ENCODE results near the gene TP53BP2.

DNA sequence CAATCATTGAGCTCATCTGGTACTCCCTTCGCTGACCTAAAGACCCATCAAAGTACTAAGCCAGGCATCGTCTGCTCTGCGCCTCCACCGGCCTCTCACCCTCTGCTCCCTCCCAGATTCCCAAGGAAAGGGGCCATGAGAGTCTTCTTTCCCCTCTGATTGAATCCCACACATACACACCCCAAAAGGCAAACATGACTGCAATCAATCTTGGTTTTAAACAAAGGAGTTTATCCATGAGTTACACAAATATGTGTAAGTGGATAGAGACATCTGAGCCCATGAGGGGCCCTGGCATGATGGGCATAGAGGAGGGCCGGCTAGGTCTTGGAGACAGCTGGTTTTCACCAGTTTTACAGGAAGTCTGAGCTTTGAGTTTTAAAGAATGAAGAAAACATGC, 82.5 kb downstream of the TP53BP2 start:
- TF ChIP-seq, protein P1, sequence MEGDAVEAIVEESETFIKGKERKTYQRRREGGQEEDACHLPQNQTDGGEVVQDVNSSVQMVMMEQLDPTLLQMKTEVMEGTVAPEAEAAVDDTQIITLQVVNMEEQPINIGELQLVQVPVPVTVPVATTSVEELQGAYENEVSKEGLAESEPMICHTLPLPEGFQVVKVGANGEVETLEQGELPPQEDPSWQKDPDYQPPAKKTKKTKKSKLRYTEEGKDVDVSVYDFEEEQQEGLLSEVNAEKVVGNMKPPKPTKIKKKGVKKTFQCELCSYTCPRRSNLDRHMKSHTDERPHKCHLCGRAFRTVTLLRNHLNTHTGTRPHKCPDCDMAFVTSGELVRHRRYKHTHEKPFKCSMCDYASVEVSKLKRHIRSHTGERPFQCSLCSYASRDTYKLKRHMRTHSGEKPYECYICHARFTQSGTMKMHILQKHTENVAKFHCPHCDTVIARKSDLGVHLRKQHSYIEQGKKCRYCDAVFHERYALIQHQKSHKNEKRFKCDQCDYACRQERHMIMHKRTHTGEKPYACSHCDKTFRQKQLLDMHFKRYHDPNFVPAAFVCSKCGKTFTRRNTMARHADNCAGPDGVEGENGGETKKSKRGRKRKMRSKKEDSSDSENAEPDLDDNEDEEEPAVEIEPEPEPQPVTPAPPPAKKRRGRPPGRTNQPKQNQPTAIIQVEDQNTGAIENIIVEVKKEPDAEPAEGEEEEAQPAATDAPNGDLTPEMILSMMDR (IDR thresholded peaks at IDR 0.05; ENCODE audit: insufficient read depth, low read depth, low read length), result no peak
- TF ChIP-seq EZH2 (IDR thresholded peaks at IDR 0.05; ENCODE audit: insufficient read depth, low read length), result no peak

All from astrocyte (in vitro differentiated cells and primary cell).